CD4-positive, alpha-beta T cell treated with Interleukin-12 subunit alpha and Interleukin-12 subunit beta, for 1 hour (primary cell): ENCODE results near the gene ANKRD29.

Experiments
- DNase-seq: peaks from one replicate; pipeline ENCODE4 v3.0.0-alpha.2; 2020

ANKRD29 gene

GRCh38 chr18:23612434-23613090 lies 50.1 kb downstream of the ANKRD29 start:
- DNase-seq: no peak

- no peak for DNase-seq
Measured at GRCh38 chr18:23609390-23610023, 53.2 kb downstream of the ANKRD29 start.

- no peak for DNase-seq
Measured at GRCh38 chr18:23608211-23608610, 54.5 kb downstream of the ANKRD29 start.

DNA sequence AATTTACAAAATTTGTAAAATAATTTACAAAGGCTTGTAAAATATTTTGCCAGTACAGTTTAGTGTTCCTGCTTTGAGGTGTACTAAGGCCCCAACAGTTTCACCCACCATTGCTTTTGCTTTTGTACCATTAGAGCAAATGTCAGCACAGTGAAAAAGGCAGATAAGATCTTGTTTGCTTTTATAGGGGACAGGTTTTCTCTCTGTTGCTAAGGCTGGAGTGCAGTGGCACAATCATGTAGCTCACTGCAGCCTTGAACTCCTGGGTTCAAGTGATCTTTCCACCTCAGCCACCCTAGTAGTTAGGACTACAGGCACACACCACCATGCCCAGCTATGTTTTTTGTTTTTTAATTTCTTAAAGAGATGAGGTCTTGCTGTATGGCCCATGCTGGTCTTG lies 56.8 kb downstream of the ANKRD29 start:
- no peak for DNase-seq

GRCh38 chr18:23599809-23600208 lies 62.9 kb downstream of the ANKRD29 start:
- no peak for DNase-seq

DNA sequence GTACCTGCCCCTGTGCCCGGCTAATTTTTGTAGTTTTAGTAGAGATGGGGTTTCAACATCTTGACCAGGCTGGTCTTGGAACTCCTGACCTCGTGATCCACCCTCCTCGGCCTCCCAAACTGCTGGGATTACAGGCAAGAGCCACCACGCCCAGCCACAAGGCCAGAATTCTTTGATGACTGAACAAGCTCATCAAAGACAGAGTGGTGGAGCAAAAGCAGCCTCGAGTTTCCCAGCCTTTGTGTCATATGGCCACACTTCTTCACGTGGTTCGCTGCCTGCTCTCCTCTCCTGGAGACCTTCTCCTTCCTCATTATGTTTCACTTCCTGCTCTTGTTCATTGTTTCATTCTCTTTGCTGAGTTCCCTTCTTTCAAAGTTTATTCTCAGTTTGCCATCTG lies 66.5 kb downstream of the ANKRD29 start:
- no peak for DNase-seq

DNA sequence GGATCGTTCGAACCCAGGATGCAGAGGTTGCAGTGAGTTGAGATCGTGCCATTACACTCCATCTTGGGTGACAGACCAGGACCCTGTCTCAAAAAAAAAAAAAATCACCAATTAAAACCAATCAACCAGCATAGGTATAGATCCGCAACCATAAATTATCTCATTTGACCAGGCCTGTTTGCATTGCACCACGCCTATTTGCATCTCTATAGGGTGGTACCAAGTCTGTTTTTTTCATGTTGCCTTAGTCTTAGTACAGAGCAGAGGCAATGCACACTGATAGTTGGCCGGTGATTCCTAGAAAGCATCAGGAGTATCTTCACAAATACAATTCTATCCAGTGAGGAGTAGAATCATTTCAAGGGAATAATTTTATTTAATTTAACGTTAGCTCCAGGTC lies 67.1 kb downstream of the ANKRD29 start:
- no peak for DNase-seq

- no peak for DNase-seq
Measured at GRCh38 chr18:23593720-23594119, 69.0 kb downstream of the ANKRD29 start.

GRCh38 chr18:23592911-23593310 lies 69.8 kb downstream of the ANKRD29 start:
- DNase-seq: no peak

DNA sequence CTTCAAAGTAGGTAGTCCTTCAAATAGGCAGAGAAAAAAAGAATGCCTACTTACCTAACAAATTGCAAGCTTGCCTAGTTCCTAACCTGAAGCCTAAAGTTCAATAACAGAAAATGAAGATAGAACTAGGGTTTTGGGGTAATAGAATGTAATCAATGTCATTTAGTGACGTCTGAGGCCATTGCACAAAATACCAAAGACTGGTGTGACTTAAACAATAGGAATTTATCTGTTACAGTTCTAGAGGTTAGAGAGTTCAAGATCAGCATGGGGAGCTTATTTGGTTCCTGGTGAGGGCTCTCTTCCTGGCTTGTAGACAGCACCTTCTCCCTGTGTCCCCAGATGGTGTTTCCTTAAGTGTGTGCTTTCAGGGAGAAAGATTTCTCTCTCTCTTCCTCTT lies 71.7 kb downstream of the ANKRD29 start:
- DNase-seq: no peak

GRCh38 chr18:23588836-23589560 lies 73.7 kb downstream of the ANKRD29 start:
- no peak for DNase-seq

DNA sequence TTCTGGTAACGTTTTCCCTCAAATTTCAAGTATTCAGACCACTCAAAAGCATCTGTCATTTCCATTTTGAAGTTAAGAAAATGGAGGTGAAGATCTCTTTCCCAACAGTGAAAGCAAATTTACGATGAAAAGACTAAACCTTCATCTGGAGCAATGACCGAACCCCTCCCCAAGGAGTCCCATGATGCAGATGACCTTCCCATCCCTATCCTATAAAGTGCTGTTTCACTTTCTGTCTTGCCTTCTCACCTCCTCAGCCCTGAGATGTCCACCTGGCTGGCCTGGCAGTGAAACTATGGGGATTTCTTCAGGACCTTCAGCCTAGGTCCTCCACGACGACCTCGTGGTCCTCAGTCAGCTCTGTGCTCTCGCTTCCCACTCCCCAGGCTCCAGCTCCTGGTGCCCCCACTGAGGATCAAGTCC lies 75.5 kb downstream of the ANKRD29 start:
- no peak for DNase-seq

DNA sequence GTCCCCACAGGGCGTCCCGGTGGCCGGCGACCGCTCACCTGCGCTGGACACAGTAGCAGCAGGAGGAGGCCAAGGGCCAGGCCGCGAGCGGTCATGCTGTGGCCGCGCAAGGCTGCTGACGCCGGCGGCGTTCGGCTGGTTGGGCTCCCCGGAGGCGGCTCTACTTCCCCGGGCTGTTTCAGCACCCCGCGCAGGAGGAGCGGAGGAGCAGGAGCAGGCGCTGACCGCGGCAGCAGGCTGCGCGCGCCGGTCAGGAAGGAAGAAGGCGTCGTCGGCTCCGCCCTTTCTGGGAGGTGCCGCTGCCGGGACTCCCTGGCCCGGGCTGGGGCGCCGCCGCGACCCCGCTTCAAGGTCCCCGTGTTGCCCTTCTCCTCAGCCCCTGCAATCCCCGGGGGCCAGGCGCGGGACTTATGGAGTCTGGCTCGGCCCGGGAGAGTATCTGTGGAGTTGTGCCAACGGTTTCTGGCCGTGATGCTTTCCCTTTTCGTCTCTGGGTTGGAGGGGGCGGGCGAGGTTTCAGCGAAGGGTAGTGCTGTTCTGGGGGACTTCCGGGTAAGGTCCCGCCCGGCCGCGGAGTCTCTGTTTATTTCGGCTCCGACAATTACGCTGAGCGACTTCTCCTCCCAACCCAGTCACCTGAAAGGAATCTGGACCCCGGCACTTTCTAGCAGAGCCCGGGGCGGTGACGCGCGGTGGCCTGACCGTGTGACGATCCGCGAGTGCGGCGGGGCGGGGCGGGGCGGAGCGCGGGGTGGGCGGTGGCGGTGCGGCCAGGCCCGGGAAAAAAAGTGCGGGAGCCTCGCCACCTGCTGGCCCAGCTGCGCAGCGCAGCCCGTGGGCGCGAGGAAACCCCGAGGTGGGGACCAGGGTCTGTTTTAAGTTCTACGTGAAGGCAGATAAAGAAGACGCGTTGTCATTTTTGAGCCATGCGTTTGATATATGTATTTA lies 76.2 kb downstream of the ANKRD29 start, which contains the start of gene NPC1:
Gene NPC1, minus strand, starts transcription at position 258 of the 948 bp plus-strand sequence. Its CDS starts 163 bp downstream, at position 95.
- DNase-seq: peak; percentile 93

DNA sequence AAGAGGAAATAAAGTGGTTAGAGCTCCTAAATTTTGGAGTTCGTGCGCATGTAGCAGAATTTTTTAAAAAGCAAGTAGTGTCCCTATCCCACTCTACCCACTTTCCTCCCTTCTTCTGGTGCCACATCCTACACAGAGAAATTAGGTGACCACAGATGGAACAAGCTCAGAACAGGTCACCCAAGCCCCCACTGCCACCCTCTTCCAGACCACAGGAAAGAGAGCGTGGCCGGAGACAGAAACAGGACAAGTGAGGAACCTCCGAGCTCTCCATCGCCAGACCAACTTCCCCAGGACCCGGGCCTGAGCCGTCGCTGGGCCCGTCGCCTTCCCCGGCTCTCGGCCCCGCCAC lies 76.8 kb downstream of the ANKRD29 start:
- no peak for DNase-seq

DNA sequence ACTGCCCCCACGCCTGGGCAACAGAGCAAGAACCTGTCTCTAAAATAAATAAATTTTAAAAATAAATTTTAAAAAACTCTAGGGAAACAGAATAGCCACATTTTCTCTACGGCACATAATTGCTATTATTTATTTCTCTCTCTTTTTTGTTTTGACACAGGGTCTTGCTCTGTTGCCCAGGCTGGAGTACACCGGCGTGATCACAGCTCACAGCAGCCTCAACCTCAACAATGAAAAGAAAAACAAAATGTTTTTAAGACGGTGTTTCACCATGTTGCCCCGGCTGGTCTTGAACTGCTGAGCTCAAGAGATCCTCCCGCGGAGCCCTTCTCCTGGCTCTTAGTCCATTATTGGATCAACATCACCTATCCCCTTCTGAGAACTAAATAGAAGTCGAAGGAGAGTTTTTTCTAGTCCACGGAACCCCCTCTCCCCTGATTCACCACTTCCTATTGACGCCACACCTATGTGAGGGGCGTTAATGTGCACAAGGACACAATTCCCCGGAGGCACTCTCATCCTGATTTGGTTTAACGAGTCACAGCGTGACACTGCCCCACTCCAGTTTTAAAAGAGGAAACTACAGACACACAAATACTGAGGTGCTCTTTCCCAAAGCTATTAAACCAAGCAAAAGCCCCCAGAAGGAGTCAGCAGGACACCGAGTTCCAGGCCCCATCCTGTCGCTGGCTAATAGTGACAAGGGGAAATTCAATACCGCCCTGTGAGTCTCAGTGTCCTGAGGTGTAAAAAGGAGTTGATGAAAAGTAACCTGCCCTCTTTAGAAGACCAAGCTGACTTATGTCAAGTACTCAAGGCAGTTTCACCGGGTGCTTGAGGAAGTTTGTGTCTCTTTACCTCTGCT lies 77.5 kb downstream of the ANKRD29 start:
- DNase-seq: peak; percentile 27

DNA sequence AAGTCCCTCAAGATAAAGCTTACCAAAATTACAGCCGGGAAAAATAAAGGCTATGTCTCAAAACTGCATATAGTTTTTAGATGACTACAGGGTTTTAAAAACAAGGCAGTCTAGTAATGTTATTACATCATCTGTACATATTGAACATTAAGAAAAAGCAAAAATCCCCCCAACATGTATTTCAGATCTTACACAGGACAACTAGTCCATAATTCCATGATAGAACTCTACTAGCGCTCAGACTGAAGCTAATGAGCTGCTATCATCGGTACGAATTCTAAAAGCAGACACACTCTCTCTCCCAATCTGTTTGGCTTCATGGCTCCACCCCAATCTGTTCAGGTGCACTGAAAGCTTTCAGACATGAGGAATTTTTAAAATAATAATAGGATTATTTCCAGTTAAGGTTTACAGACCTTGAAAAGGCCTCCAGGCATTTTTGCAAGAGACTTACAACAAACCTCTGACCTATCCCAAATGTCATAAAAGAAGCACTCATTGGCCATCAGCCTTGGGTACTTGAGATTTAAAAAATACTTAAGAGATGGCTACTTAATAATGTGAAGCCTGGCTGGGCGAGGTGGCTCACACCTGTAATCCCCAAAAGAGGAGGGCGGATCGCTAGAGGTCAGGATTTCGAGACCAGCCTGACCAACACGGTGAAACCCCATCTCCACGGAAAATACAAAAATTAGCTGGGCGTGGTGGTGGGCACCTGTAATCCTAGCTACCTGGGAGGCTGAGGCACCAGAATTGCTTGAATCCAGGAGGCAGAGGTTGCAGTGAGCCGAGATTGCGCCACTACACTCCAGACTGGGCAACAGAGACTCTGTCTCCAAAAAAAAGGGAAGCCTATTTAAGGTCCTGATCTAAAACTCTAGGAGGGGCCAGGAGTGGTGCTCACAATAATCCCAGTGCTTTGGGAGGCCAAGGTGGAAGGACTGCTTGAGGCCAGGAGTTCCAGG lies 78.4 kb downstream of the ANKRD29 start:
- DNase-seq: no peak

DNA sequence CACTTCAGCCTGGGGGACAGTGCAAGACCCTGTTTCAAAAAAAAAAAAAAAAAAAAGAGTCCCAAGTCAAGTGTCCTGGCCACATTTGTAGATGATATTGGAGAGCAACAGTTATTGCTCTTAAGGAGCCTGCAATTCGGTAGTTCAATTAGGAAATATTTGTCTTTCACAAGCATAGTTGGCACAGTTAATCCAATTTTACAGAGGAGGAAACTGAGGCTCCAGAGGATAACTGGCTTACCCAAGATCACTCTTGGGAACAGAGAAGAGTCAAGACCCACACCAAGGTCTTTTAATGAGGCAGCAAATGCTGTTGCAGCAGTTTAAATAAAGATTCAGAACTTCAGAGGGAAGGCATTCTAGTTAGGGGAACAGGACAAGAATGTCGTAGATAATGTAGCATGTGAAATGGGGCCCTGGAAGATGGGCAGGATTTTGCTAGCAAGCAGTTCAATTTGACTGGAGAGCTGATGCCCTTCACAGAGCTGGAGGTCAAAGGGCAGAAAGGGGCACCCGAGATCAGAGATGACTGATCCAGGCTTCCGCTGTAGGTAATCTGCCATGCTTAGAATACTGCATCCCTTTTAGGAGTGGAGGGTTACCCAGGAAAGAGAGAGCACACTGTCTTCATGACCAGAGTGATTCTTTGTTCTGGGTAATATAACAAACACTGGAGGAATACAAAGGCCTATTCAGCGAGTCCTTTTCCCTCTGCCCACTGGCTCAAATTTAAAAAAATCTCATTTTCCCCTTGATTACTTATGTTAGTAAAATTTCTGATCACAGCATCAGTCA lies 79.4 kb downstream of the ANKRD29 start:
- DNase-seq: no peak

DNA sequence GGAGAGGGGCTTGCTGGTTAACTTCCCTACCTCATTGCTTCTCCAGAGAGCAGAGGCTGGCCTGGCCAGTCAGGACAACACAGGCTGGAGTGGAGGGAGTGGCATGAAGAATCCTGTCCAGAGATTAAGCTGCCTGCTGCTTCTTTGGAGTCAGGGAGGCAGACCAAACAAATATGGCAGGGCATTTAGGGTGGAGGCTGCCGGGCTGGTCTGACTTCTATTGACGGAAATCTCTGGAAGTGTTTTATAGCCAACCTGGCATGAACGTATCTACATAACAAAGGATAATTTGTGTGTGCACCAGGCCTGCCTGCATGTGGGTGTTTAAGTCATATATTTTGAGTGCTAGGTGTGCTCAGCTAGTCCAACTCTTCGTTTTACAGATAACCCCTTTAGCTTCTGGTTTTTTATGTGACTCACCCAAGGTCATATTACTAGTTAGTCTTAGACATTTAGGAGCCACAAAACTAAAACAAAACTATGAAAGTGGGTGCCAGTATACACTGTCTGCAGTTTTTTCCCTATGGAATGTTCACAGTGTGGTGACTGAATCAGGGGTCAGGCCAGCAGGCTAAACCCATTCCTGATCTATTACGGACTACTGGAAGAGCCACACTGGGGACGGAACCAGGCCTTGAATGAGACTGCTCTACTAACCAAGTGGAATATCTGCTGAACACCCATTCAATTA lies 81.9 kb downstream of the ANKRD29 start:
- no peak for DNase-seq
